OCI-LY1 (cell line): Measurements from ENCODE around the gene KLHL40.

Experiments
- EZH2 ChIP-seq: fragments of 200-600 bp; sonication (generic), shearing (Covaris generic); IDR thresholded peaks from 2 replicates; pipeline ENCODE4 v1.8.0; 2017; ENCODE audit warnings: borderline replicate concordance, mixed run types, mild to moderate bottlenecking, antibody characterized with exemption, low read length, moderate library complexity, mixed read lengths
- TF ChIP-seq, protein P1 (sequence below): fragments of 200-600 bp; sonication (generic), shearing (Covaris generic); IDR thresholded peaks from 2 replicates; pipeline ENCODE4 v1.5.1; 2017; ENCODE audit warnings: mild to moderate bottlenecking, antibody characterized with exemption, low read length, moderate library complexity, mixed read lengths

DNA sequence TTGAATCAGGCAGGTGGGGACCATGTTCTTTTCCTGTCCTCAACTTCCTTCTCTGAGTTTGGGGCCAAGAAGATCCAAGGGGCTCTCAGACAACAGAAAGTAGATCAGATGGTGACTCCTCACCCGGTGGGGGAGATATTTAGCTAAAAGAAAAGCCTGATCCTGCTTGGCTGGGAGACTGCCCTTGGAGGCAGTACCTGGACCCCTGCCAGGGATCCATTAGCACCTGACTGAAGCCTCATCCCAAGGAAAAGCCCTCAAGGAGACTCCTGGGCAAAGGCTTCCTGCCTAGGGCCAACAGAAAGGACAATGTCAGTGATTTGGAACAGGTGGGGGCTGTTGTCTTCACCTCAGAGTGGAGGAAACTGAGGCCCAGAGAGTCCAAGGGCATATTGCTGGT lies 50.7 kb downstream of the KLHL40 start:
- TF ChIP-seq, protein P1, sequence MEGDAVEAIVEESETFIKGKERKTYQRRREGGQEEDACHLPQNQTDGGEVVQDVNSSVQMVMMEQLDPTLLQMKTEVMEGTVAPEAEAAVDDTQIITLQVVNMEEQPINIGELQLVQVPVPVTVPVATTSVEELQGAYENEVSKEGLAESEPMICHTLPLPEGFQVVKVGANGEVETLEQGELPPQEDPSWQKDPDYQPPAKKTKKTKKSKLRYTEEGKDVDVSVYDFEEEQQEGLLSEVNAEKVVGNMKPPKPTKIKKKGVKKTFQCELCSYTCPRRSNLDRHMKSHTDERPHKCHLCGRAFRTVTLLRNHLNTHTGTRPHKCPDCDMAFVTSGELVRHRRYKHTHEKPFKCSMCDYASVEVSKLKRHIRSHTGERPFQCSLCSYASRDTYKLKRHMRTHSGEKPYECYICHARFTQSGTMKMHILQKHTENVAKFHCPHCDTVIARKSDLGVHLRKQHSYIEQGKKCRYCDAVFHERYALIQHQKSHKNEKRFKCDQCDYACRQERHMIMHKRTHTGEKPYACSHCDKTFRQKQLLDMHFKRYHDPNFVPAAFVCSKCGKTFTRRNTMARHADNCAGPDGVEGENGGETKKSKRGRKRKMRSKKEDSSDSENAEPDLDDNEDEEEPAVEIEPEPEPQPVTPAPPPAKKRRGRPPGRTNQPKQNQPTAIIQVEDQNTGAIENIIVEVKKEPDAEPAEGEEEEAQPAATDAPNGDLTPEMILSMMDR: no peak
- TF ChIP-seq EZH2: no peak
